ENCODE measurements around the gene PHLDA1.

GRCh38 chr12:75982979-75983660 is 48.5 kb downstream of the PHLDA1 start:
- TF ChIP-seq CTCF (IDR thresholded peaks at IDR 0.05) (no peak), POLR2AphosphoS5 (IDR thresholded peaks at IDR 0.05; ENCODE audit: low read depth, low read length) (peak; percentile 68), SIN3A (IDR thresholded peaks at IDR 0.05; ENCODE audit: borderline replicate concordance, insufficient read depth, low read depth, low read length) (no peak)
- TF ChIP-seq, protein P1, sequence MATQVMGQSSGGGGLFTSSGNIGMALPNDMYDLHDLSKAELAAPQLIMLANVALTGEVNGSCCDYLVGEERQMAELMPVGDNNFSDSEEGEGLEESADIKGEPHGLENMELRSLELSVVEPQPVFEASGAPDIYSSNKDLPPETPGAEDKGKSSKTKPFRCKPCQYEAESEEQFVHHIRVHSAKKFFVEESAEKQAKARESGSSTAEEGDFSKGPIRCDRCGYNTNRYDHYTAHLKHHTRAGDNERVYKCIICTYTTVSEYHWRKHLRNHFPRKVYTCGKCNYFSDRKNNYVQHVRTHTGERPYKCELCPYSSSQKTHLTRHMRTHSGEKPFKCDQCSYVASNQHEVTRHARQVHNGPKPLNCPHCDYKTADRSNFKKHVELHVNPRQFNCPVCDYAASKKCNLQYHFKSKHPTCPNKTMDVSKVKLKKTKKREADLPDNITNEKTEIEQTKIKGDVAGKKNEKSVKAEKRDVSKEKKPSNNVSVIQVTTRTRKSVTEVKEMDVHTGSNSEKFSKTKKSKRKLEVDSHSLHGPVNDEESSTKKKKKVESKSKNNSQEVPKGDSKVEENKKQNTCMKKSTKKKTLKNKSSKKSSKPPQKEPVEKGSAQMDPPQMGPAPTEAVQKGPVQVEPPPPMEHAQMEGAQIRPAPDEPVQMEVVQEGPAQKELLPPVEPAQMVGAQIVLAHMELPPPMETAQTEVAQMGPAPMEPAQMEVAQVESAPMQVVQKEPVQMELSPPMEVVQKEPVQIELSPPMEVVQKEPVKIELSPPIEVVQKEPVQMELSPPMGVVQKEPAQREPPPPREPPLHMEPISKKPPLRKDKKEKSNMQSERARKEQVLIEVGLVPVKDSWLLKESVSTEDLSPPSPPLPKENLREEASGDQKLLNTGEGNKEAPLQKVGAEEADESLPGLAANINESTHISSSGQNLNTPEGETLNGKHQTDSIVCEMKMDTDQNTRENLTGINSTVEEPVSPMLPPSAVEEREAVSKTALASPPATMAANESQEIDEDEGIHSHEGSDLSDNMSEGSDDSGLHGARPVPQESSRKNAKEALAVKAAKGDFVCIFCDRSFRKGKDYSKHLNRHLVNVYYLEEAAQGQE (IDR thresholded peaks at IDR 0.05; ENCODE audit: insufficient read depth in 1 of 2, low read depth in 2 of 2, low read length in 1 of 2) = no peak

Data from Panc1 (cell line).